ENCODE data around the gene SUMO4. TPM values are rescaled to one million over a fixed set of nuclear protein-coding genes. Genes with fewer than 3 reads are reported as not detected.

Gene SUMO4
- total and polyA plus RNA-seq, 9 of the 15 experiments (the other 6 are each of a cell fraction or from before 2014, with no cell fraction given) = 0.20 to 1.9 (median 0.50) TPM; not detected in 2

- in situ Hi-C loops (cut with MboI) (loop anchor here (25.0 kb wide), 1 partner anchor 874 kb away; no protein-coding TSS in a partner anchor), intact Hi-C loops (cut with micrococcal nuclease) (loop anchor here (10.0 kb wide), 1 partner anchor 241 kb away; no protein-coding TSS in a partner anchor)
- CTCF ChIA-PET (ENCODE audit: low intra/inter-chr PET ratio) = no interaction called here
- Histone ChIP-seq H2AFZ (ENCODE audit: low read depth, low read length) (no peak overlapping the region), H3K79me2 (ENCODE audit: control insufficient read depth, insufficient read depth, low read length) (no peaks in the 10 kb centered on the region), H3K36me3 (ENCODE audit: control insufficient read depth, insufficient read depth, low read length) (no peaks in the 10 kb centered on the region), H3K9ac (ENCODE audit: insufficient read depth in 1 of 2, low read depth in 2 of 2, low read length in 2 of 2) (no peak overlapping the region), H4K20me1 (replicated peaks; ENCODE audit: control insufficient read depth, insufficient read depth, low read length) (0 out of 2 replicates have a peak, but pooled peaks cover 4% of the 10 kb centered on the region), H3K4me2 (ENCODE audit: insufficient read depth, low read length) (no peak overlapping the region), H3K4me3 (no peak overlapping the region), H3K4me1 (replicated peaks in 1 of 2; ENCODE audit: control insufficient read depth in 2 of 2, insufficient read depth in 2 of 2, low read length in 2 of 2) (no peaks in the 10 kb centered on the region; a peak in 1 of 5 replicates), H3K9me1 (ENCODE audit: control insufficient read depth, insufficient read depth, low read length) (no peaks in the 10 kb centered on the region), H3K9me3 (replicated peaks; ENCODE audit: control insufficient read depth, insufficient read depth, low read depth, low read length) (no peaks in the 10 kb centered on the region), H3K27ac (ENCODE audit: extremely low read depth, low read depth, low read length) (no peak overlapping the region), H3K27me3 (ENCODE audit: control insufficient read depth in 2 of 2, insufficient read depth in 2 of 2, low read length in 2 of 2) (peaks cover 16 to 35% of the 10 kb centered on the region in 2 experiments)
- POLR2A ChIA-PET = interaction anchor here (0.6 kb wide), 2 partner anchors 10 to 593 kb away, joined by 3 read pairs; no protein-coding TSS in a partner anchor
- DNase-seq (ENCODE audit: extremely low read depth in 1 of 4, low spot score in 3 of 4) (peak in 1 of 4 experiments; percentile 4), FAIRE-seq (no peak), ATAC-seq (peak; percentile 12; the same call in 2 of the 3 replicates)
- TF ChIP-seq OTX1 (CRISPR knock-in tag; IDR thresholded peaks at IDR 0.05) = no peak
- no peak for TF ChIP-seq ZNF561 (CRISPR knock-in tag; conservative IDR thresholded peaks at IDR 0.05)
- TF ChIP-seq GABPA (tag; conservative IDR thresholded peaks at IDR 0.05; ENCODE audit: low read depth) = no peak
- no peak for TF ChIP-seq THRA (IDR thresholded peaks at IDR 0.05)
- no peak for TF ChIP-seq TAF1 (IDR thresholded peaks at IDR 0.05; ENCODE audit: control insufficient read depth, extremely low read depth, insufficient read depth, low read length, severe bottlenecking)
- TF ChIP-seq TEAD1 (CRISPR knock-in tag; IDR thresholded peaks at IDR 0.05) = no peak
- TF ChIP-seq YY1 (IDR thresholded peaks at IDR 0.05; ENCODE audit: borderline replicate concordance in 1 of 3, control insufficient read depth in 1 of 3, extremely low read depth in 1 of 3, insufficient read depth in 3 of 3, insufficient read length in 1 of 3, insufficient replicate concordance in 2 of 3, low read depth in 1 of 3, low read length in 2 of 3) = no peak
- TF ChIP-seq HDAC6 (IDR thresholded peaks at IDR 0.05; ENCODE audit: low read depth, low read length) = no peak
- WGBS (ENCODE audit: insufficient coverage, low coverage, missing lambda C conversion rate) = 1% methylated on average over 13 of the region's 13 CpGs
- no TSS peak for BruUV-seq (replicated peaks)
Observed at GRCh38 chr6:149435919-149436586, 36.0 kb downstream of the SUMO4 start.

All from K562 (cell line).